H9 (cell line): Measurements from ENCODE around the gene NPHP4. TPM values are rescaled to one million over a fixed set of nuclear protein-coding genes. Genes with fewer than 3 reads are reported as not detected.

Experiments
- DNase-seq: peaks from one replicate; pipeline ENCODE4 v3.0.0-alpha.2; 2017
- H2AFZ ChIP-seq: one replicate; pipeline ENCODE4 v1.6.1; 2013; ENCODE audit warnings: mild to moderate bottlenecking, low read length, control low read depth, moderate library complexity
- H2AK5ac ChIP-seq: 2 replicates; pipeline ENCODE4 v1.6.1; 2013; ENCODE audit warnings: low read length, control low read depth, mixed read lengths; ENCODE audit not compliant: insufficient read length
- H2BK120ac ChIP-seq: one replicate; pipeline ENCODE4 v1.6.1; 2013; ENCODE audit warnings: low read depth, mild to moderate bottlenecking, low read length, control low read depth, inconsistent platforms; ENCODE audit not compliant: poor library complexity, severe bottlenecking
- H2BK12ac ChIP-seq: 2 replicates; pipeline ENCODE4 v1.6.1; 2013; ENCODE audit warnings: low read length, control low read depth, mixed read lengths, low read depth; ENCODE audit not compliant: insufficient read length
- H2BK15ac ChIP-seq: 2 replicates; pipeline ENCODE4 v1.6.1; 2013; ENCODE audit warnings: low read depth, low read length, control low read depth
- H2BK20ac ChIP-seq: one replicate; pipeline ENCODE4 v1.6.1; 2013; ENCODE audit warnings: low read depth, mild to moderate bottlenecking, low read length, control low read depth, inconsistent platforms; ENCODE audit not compliant: poor library complexity, severe bottlenecking
- H2BK5ac ChIP-seq: 2 replicates; pipeline ENCODE4 v1.6.1; 2013; ENCODE audit warnings: low read length, control low read depth, mixed read lengths; ENCODE audit not compliant: insufficient read length
- H3K14ac ChIP-seq: 2 replicates; pipeline ENCODE4 v1.6.1; 2013; ENCODE audit warnings: low read length, control low read depth; ENCODE audit not compliant: insufficient read depth
- H3K18ac ChIP-seq: 2 replicates; pipeline ENCODE4 v1.6.1; 2013; ENCODE audit warnings: low read depth, mild to moderate bottlenecking, mixed read lengths, low read length, control low read depth; ENCODE audit not compliant: insufficient read length
- H3K23ac ChIP-seq: 2 replicates; pipeline ENCODE4 v1.6.1; 2013; ENCODE audit warnings: low read length, control low read depth, mixed read lengths, low read depth; ENCODE audit not compliant: insufficient read length
- H3K23me2 ChIP-seq: 2 replicates; pipeline ENCODE4 v1.6.1; 2013; ENCODE audit warnings: low read depth, mild to moderate bottlenecking, mixed read lengths, low read length, control low read depth; ENCODE audit not compliant: insufficient read length, poor library complexity, severe bottlenecking
- H3K27ac ChIP-seq: 2 replicates; pipeline ENCODE4 v1.5.1; 2013; ENCODE audit warnings: low read length, control low read depth, mixed read lengths, low read depth; ENCODE audit not compliant: insufficient read length
- H3K27me3 ChIP-seq: 2 replicates; pipeline ENCODE4 v1.6.1; 2013; ENCODE audit warnings: low read length, control low read depth, inconsistent platforms; ENCODE audit not compliant: insufficient read depth
- H3K4ac ChIP-seq: 2 replicates; pipeline ENCODE4 v1.6.1; 2013; ENCODE audit warnings: low read depth, mild to moderate bottlenecking, control low read depth, inconsistent platforms, low read length, moderate library complexity
- H3K4me1 ChIP-seq: 2 replicates; pipeline ENCODE4 v1.6.1; 2013; ENCODE audit warnings: low read length, control low read depth, inconsistent platforms; ENCODE audit not compliant: insufficient read depth
- H3K4me2 ChIP-seq: 2 replicates; pipeline ENCODE4 v1.6.1; 2013; ENCODE audit warnings: low read length, control low read depth, mixed read lengths; ENCODE audit not compliant: insufficient read length, insufficient read depth
- H3K56ac ChIP-seq: 2 replicates; pipeline ENCODE4 v1.6.1; 2013; ENCODE audit warnings: low read depth, mild to moderate bottlenecking, mixed read lengths, low read length, control low read depth; ENCODE audit not compliant: insufficient read length
- H3K79me1 ChIP-seq: 2 replicates; pipeline ENCODE4 v1.6.1; 2013; ENCODE audit warnings: low read depth, mild to moderate bottlenecking, moderate library complexity, low read length, control low read depth, inconsistent platforms; ENCODE audit not compliant: insufficient read depth, poor library complexity, severe bottlenecking
- H3K79me2 ChIP-seq: 2 replicates; pipeline ENCODE4 v1.6.1; 2013; ENCODE audit warnings: low read length, control low read depth, inconsistent platforms; ENCODE audit not compliant: insufficient read depth
- H3K9ac ChIP-seq: 2 replicates; pipeline ENCODE4 v1.6.1; 2013; ENCODE audit warnings: low read length, control low read depth, mixed read lengths; ENCODE audit not compliant: insufficient read length; ENCODE audit errors: extremely low read depth
- H3K9me3 ChIP-seq: one replicate; pipeline ENCODE4 v1.6.1; 2013; ENCODE audit warnings: low read depth, low read length, inconsistent platforms; ENCODE audit not compliant: control insufficient read depth
- H3T11ph ChIP-seq: one replicate; pipeline ENCODE4 v1.6.1; 2013; ENCODE audit warnings: mild to moderate bottlenecking, low read length, control low read depth, inconsistent platforms
- H4K20me1 ChIP-seq: one replicate; pipeline ENCODE4 v1.6.1; 2013; ENCODE audit not compliant: control insufficient read depth, insufficient read length, insufficient read depth
- H4K5ac ChIP-seq: 2 replicates; pipeline ENCODE4 v1.6.1; 2013; ENCODE audit warnings: low read depth, mild to moderate bottlenecking, mixed read lengths, low read length, control low read depth; ENCODE audit not compliant: insufficient read length
- H4K8ac ChIP-seq: replicated peaks from 2 replicates; pipeline ENCODE4 v1.6.1; 2013; ENCODE audit warnings: low read length, control low read depth, mixed read lengths, low read depth; ENCODE audit not compliant: insufficient read length
- H4K91ac ChIP-seq: 2 replicates; pipeline ENCODE4 v1.6.1; 2013; ENCODE audit warnings: low read depth, mild to moderate bottlenecking, moderate library complexity, mixed read lengths, low read length, control low read depth; ENCODE audit not compliant: insufficient read length
- H3K27ac Mint-ChIP-seq, 3 experiments: 2 replicates in 2 of 3; 3 replicates in 1 of 3; pipeline ENCODE4 v1.8.0; 2020 to 2021; ENCODE audit warnings: mixed read lengths in 3 of 3, mild to moderate bottlenecking in 1 of 3, moderate library complexity in 1 of 3
- H3K27me3 Mint-ChIP-seq: 2 replicates; pipeline ENCODE4 v1.8.0; 2021; ENCODE audit warnings: low read depth, mild to moderate bottlenecking, moderate library complexity, mixed read lengths
- H3K36me3 Mint-ChIP-seq, 3 experiments: 2 replicates in 2 of 3; 3 replicates in 1 of 3; pipeline ENCODE4 v1.8.0; 2020 to 2021; ENCODE audit warnings: low read depth in 3 of 3, mixed read lengths in 3 of 3; ENCODE audit not compliant: insufficient read depth in 1 of 3
- H3K4me1 Mint-ChIP-seq, 2 experiments: 2 replicates each; pipeline ENCODE4 v1.8.0; 2020; ENCODE audit warnings: mixed read lengths in 2 of 2
- H3K4me3 Mint-ChIP-seq, 2 experiments: 2 replicates in 1 of 2; 3 replicates in 1 of 2; pipeline ENCODE4 v1.8.0; 2020 to 2021; ENCODE audit warnings: mild to moderate bottlenecking in 2 of 2, mixed read lengths in 2 of 2, moderate library complexity in 1 of 2
- H3K9me3 Mint-ChIP-seq, 2 experiments: 2 replicates in 1 of 2; 3 replicates in 1 of 2; pipeline ENCODE4 v1.8.0; 2020; ENCODE audit warnings: mild to moderate bottlenecking in 2 of 2, mixed read lengths in 2 of 2, moderate library complexity in 1 of 2
- WGBS: extraction: QIAGEN DNeasy Blood & Tissue Kit; methylation state at CpG from one replicate; pipeline ENCODE4 v1.1.7; 2013; ENCODE audit warnings: missing lambda C conversion rate, low lambda C conversion rate, mixed read lengths; ENCODE audit not compliant: insufficient read length; ENCODE audit errors: extremely low coverage; 5-methylcytosine and 5-hydroxymethylcytosine counted together
- total RNA-seq: library from RNA; stranded (reverse); gene quantifications from 2 replicates; pipeline ENCODE4 v1.2.1, GENCODE V29; 2021
- TF ChIP-seq, protein P1 (sequence below): fragments of 200-600 bp; sonication (generic); conservative IDR thresholded peaks from 3 replicates; pipeline ENCODE4 v1.8.0; 2021; ENCODE audit warnings: antibody characterized with exemption, mild to moderate bottlenecking

NPHP4 gene
- total RNA-seq, 1 experiment from 2014 or later: 17.6 TPM

DNA sequence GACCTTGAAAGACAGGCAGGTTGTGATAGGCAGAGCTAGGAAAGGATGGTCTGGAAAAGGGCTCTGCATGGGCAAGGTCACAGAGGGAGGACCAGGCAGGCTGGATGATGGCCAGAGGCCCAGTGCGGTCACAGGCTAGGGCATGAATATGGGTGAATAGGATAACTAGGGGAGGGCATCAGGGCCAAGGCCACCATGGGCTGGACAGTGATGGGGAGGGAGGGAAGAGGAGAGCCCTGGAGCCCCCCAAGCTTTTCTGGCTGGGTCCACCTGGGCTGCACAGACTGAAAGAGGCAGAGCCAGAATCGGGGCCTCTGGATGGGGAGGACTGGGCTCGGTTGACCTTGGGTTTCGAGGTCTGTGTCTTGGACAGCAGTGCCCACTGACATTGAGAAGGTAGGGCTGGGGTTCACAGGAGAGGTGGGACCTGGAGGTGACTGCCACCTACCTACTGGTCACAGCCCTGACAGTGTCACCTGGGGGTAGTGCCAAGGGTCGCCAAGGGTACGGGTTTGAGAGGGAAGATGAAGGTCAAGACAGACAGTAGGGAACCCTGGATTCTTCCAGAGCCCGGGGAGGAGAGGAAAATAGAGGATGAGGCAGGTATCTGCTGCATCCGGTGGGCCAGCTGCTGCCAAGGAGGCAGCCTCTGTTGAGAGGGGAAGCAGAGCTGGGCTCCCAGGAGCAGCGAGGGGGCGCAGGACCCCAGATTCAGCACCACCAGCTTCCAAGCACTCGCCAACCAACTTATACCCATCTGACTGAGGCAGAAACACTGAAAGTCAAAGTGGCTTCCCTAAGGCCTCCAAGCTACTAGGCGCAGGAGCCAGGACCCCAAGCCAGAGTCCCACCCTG, 6.1 kb upstream of the NPHP4 start:
- no peak overlapping the region for H2BK20ac ChIP-seq
- H3K9ac ChIP-seq: no peak overlapping the region
- no peaks in the 10 kb centered on the region for H3K79me1 ChIP-seq
- no peak overlapping the region for H3T11ph ChIP-seq
- no peaks in the 10 kb centered on the region for H3K4me1 ChIP-seq
- no peak overlapping the region for H2AFZ ChIP-seq
- no peaks in the 10 kb centered on the region for H3K79me2 ChIP-seq
- H2BK12ac ChIP-seq: no peak overlapping the region
- no peak overlapping the region for H3K4me2 ChIP-seq
- H3K9me3 Mint-ChIP-seq: no peaks in the 10 kb centered on the region
- H3K27me3 ChIP-seq: no peaks in the 10 kb centered on the region; the same call in 1 of the 2 replicates
- WGBS: no CpG with 5 or more reads among the region's 12 CpGs
- no peaks in the 10 kb centered on the region for H3K36me3 Mint-ChIP-seq
- no peak overlapping the region for H2BK5ac ChIP-seq
- no peak overlapping the region for H4K8ac ChIP-seq
- H3K23ac ChIP-seq: no peak overlapping the region
- TF ChIP-seq, protein P1, sequence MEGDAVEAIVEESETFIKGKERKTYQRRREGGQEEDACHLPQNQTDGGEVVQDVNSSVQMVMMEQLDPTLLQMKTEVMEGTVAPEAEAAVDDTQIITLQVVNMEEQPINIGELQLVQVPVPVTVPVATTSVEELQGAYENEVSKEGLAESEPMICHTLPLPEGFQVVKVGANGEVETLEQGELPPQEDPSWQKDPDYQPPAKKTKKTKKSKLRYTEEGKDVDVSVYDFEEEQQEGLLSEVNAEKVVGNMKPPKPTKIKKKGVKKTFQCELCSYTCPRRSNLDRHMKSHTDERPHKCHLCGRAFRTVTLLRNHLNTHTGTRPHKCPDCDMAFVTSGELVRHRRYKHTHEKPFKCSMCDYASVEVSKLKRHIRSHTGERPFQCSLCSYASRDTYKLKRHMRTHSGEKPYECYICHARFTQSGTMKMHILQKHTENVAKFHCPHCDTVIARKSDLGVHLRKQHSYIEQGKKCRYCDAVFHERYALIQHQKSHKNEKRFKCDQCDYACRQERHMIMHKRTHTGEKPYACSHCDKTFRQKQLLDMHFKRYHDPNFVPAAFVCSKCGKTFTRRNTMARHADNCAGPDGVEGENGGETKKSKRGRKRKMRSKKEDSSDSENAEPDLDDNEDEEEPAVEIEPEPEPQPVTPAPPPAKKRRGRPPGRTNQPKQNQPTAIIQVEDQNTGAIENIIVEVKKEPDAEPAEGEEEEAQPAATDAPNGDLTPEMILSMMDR: no peak
- no peak overlapping the region; a peak in 1 of 5 replicates for H3K4me3 Mint-ChIP-seq
- H3K27ac Mint-ChIP-seq: no peak overlapping the region
- no peak overlapping the region for H3K4ac ChIP-seq
- no peak overlapping the region for H3K27ac ChIP-seq
- no peak overlapping the region for H2BK15ac ChIP-seq
- no peaks in the 10 kb centered on the region for H3K9me3 ChIP-seq
- H4K20me1 ChIP-seq: no peaks in the 10 kb centered on the region
- no peak overlapping the region for H3K14ac ChIP-seq
- no peak overlapping the region for H2BK120ac ChIP-seq
- peaks cover 54% of the 10 kb centered on the region for H3K27me3 Mint-ChIP-seq
- DNase-seq: no peak
- no peak overlapping the region for H2AK5ac ChIP-seq
- peaks cover 5% of the 10 kb centered on the region for H3K23me2 ChIP-seq
- H3K56ac ChIP-seq: no peak overlapping the region
- H4K5ac ChIP-seq: no peak overlapping the region
- peaks cover 22 to 36% of the 10 kb centered on the region in 2 experiments for H3K4me1 Mint-ChIP-seq
- no peak overlapping the region for H3K18ac ChIP-seq
- no peak overlapping the region for H4K91ac ChIP-seq
